ENCODE results near the gene NUDT7.

Gene NUDT7

DNA sequence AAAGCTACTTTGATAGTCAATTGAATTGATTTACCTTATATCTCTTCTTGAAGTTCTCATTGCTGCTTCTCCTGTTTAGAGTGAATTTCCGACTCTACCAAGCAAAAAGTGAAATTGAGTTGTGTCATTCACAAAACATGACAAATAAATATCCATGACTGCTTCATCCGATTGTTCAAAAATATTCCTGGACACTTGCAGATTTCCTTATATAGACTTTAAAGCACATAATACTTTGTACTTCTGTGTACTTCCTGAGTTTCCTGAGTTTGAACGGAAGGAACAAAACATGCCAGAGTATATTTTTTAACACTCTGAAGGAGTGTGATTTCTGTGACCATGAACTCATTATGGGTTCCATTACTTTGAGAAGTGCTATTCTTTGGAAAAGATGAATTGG is 45.5 kb downstream of the NUDT7 start:
- CTCF ChIA-PET: interaction anchor here (0.7 kb wide), 1 partner anchor 63 kb away, joined by 3 read pairs; no protein-coding TSS in a partner anchor
- Histone ChIP-seq H3K4me3 (ENCODE audit: low read depth, low read length) (no peak overlapping the region), H3K9me3 (ENCODE audit: control insufficient read depth, insufficient read depth, low read depth, low read length) (no peaks in the 10 kb centered on the region), H3K27ac (ENCODE audit: extremely low read depth, low read depth, low read length) (no peak overlapping the region), H3K4me1 (ENCODE audit: control insufficient read depth, insufficient read depth, low read length) (no peaks in the 10 kb centered on the region), H3K36me3 (ENCODE audit: control insufficient read depth in 2 of 2, insufficient read depth in 1 of 2, low read length in 2 of 2) (no peaks in the 10 kb centered on the region)
- POLR2A ChIA-PET: no interaction called here
- TF ChIP-seq, protein P1, sequence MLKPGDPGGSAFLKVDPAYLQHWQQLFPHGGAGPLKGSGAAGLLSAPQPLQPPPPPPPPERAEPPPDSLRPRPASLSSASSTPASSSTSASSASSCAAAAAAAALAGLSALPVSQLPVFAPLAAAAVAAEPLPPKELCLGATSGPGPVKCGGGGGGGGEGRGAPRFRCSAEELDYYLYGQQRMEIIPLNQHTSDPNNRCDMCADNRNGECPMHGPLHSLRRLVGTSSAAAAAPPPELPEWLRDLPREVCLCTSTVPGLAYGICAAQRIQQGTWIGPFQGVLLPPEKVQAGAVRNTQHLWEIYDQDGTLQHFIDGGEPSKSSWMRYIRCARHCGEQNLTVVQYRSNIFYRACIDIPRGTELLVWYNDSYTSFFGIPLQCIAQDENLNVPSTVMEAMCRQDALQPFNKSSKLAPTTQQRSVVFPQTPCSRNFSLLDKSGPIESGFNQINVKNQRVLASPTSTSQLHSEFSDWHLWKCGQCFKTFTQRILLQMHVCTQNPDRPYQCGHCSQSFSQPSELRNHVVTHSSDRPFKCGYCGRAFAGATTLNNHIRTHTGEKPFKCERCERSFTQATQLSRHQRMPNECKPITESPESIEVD (tag by site-specific recombination; IDR thresholded peaks at IDR 0.05): no peak
- no peak for TF ChIP-seq HOXD13 (CRISPR knock-in tag; IDR thresholded peaks at IDR 0.05; ENCODE audit: borderline replicate concordance)
- no peak for TF ChIP-seq GLI4 (tag by site-specific recombination; IDR thresholded peaks at IDR 0.05)
- TF ChIP-seq ZNF404 (tag by site-specific recombination; IDR thresholded peaks at IDR 0.05): no peak
- no peak for TF ChIP-seq ZNF837 (tag by site-specific recombination; IDR thresholded peaks at IDR 0.05)
- TF ChIP-seq, protein P2, sequence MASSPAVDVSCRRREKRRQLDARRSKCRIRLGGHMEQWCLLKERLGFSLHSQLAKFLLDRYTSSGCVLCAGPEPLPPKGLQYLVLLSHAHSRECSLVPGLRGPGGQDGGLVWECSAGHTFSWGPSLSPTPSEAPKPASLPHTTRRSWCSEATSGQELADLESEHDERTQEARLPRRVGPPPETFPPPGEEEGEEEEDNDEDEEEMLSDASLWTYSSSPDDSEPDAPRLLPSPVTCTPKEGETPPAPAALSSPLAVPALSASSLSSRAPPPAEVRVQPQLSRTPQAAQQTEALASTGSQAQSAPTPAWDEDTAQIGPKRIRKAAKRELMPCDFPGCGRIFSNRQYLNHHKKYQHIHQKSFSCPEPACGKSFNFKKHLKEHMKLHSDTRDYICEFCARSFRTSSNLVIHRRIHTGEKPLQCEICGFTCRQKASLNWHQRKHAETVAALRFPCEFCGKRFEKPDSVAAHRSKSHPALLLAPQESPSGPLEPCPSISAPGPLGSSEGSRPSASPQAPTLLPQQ (tag by site-specific recombination; IDR thresholded peaks at IDR 0.05): no peak
- no peak for TF ChIP-seq ZNF501 (tag by site-specific recombination; IDR thresholded peaks at IDR 0.05)
- TF ChIP-seq MYNN (tag by site-specific recombination; IDR thresholded peaks at IDR 0.05; ENCODE audit: borderline replicate concordance): no peak
- TF ChIP-seq ZNF48 (tag by site-specific recombination; IDR thresholded peaks at IDR 0.05): no peak
- no peak for TF ChIP-seq ZNF626 (tag by site-specific recombination; IDR thresholded peaks at IDR 0.05)

DNA sequence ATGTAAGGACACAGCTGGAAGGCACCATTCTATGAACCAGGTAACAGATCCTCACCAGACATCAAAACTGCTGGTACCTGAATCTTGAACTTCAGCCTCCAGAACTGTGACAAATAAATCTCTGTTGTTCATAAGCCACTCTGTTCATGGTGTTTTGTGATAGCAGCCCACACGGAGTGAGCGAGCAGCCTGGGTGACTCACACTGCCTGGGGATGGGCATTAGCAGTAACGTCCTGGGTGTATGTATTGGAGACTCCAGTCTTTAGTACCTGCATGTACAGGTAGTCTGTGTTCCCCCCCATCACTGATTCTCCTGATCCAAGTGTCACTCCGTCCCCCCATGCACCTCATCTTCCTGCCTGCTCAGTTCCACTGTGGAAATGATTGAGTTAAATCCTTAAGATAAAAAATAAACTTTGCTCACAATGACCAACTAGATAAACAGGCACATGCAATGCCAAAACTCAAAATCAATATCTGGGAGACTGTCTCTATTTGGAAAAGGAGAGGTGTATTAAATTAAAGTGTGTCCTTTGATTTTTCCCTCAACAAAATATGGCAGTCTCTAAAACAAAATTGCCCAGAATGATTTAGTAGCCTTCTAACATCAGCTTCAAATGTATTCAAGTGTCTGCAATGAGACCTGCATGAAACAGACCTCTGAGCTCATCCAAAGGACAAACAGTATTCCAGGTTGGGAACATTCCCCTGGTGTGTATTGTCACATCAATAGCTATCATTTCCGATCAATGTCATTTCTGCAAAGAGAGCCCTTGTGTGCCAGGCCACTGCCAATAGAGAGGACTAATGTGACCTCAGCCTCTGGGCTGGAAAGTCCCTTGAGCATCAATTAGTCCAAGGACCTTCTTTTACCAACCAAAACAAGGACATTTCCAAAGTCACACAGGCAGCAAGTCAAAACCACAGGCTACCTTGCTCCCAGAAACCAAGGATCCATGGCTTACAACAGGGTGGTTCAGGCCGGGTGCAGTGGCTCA is 53.9 kb downstream of the NUDT7 start:
- POLR2A ChIA-PET: no interaction called here
- TF ChIP-seq, protein P3, sequence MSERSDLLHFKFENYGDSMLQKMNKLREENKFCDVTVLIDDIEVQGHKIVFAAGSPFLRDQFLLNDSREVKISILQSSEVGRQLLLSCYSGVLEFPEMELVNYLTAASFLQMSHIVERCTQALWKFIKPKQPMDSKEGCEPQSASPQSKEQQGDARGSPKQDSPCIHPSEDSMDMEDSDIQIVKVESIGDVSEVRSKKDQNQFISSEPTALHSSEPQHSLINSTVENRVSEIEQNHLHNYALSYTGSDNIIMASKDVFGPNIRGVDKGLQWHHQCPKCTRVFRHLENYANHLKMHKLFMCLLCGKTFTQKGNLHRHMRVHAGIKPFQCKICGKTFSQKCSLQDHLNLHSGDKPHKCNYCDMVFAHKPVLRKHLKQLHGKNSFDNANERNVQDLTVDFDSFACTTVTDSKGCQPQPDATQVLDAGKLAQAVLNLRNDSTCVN (tag by site-specific recombination; optimal IDR thresholded peaks at IDR 0.05): no peak

DNA sequence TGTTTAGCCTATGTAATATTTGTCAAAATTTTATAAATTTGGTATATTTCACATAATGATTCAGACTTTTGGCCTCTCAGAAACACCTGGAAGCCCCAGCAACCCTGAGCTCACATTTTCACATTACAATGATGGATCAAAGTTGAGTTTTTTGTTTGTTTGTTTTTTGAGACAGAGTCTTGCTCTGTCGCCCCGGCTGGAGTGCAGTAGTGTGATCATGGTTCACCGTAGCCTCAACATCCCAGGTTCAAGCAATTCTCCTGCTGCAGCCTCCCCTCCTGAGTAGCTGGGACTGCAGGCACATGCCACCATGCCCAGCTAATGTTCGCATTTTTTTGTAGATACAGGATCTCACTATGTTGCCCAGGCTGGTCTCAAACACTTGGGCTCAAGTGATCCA is 55.4 kb downstream of the NUDT7 start:
- Histone ChIP-seq H3K36me3 (ENCODE audit: control insufficient read depth in 2 of 2, insufficient read depth in 1 of 2, low read length in 2 of 2) (no peaks in the 10 kb centered on the region), H3K4me3 (ENCODE audit: low read depth, low read length) (no peak overlapping the region), H3K27ac (ENCODE audit: extremely low read depth, low read depth, low read length) (no peak overlapping the region), H3K9me3 (ENCODE audit: control insufficient read depth, insufficient read depth, low read depth, low read length) (no peaks in the 10 kb centered on the region), H3K4me1 (ENCODE audit: control insufficient read depth, insufficient read depth, low read length) (no peaks in the 10 kb centered on the region)
- ChIA-PET CTCF (interaction anchor here (1.1 kb wide), 1 partner anchor 175 kb away, joined by 3 read pairs; no protein-coding TSS in a partner anchor), POLR2A (no interaction called here)
- TF ChIP-seq ZNF658 (tag by site-specific recombination; IDR thresholded peaks at IDR 0.05) (no peak), ZBTB21 (tag by site-specific recombination; IDR thresholded peaks at IDR 0.05) (no peak), ZNF501 (tag by site-specific recombination; IDR thresholded peaks at IDR 0.05) (no peak), ZNF596 (tag by site-specific recombination; IDR thresholded peaks at IDR 0.05) (no peak), ZNF114 (tag by site-specific recombination; IDR thresholded peaks at IDR 0.05) (no peak), ZNF24 (tag by site-specific recombination; IDR thresholded peaks at IDR 0.05) (no peak), ZNF350 (tag by site-specific recombination; IDR thresholded peaks at IDR 0.05) (no peak), PRDM1 (tag by site-specific recombination; IDR thresholded peaks at IDR 0.05) (no peak), ZNF248 (tag by site-specific recombination; IDR thresholded peaks at IDR 0.05) (no peak), TRIM28 (IDR thresholded peaks at IDR 0.05; ENCODE audit: borderline replicate concordance, low read length) (no peak), ZNF670 (tag by site-specific recombination; IDR thresholded peaks at IDR 0.05; ENCODE audit: low read depth) (no peak), ZNF112 (tag by site-specific recombination; IDR thresholded peaks at IDR 0.05) (no peak)
- TF ChIP-seq, protein P4, sequence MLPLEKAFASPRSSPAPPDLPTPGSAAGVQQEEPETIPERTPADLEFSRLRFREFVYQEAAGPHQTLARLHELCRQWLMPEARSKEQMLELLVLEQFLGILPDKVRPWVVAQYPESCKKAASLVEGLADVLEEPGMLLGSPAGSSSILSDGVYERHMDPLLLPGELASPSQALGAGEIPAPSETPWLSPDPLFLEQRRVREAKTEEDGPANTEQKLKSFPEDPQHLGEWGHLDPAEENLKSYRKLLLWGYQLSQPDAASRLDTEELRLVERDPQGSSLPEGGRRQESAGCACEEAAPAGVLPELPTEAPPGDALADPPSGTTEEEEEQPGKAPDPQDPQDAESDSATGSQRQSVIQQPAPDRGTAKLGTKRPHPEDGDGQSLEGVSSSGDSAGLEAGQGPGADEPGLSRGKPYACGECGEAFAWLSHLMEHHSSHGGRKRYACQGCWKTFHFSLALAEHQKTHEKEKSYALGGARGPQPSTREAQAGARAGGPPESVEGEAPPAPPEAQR (tag by site-specific recombination; IDR thresholded peaks at IDR 0.05): no peak

More for the DNA sequence above, 53.9 kb downstream of the NUDT7 start:
- Histone ChIP-seq H3K9me3 (ENCODE audit: control insufficient read depth, insufficient read depth, low read depth, low read length) (no peaks in the 10 kb centered on the region), H3K4me3 (ENCODE audit: low read depth, low read length) (no peak overlapping the region), H3K27ac (ENCODE audit: extremely low read depth, low read depth, low read length) (no peak overlapping the region), H3K36me3 (ENCODE audit: control insufficient read depth in 2 of 2, insufficient read depth in 1 of 2, low read length in 2 of 2) (no peaks in the 10 kb centered on the region), H3K4me1 (ENCODE audit: control insufficient read depth, insufficient read depth, low read length) (no peaks in the 10 kb centered on the region)
- CTCF ChIA-PET: interaction anchor here (0.7 to 1.1 kb wide), 2 partner anchors 100 to 177 kb away, joined by 3 read pairs; no protein-coding TSS in a partner anchor

Measured in HEK293 (cell line).